Right cardiac atrium (tissue), 5 donors: ENCODE data around the gene MALAT1. TPM values are rescaled to one million over a fixed set of nuclear protein-coding genes. Genes with fewer than 3 reads are reported as not detected.

Experiments used
- ATAC-seq, 2 donors: fragments of 200-7000 bp; cut with Tn5 transposase; one replicate each; pipeline versions ENCODE4 v1.8.0 to v1.9.1; 2020; ENCODE audit warnings: moderate library complexity in 2 of 2, mild to moderate bottlenecking in 1 of 2
- DNase-seq, 3 donors: peaks; one replicate each; pipeline ENCODE4 v3.0.0-alpha.2; 2020
- H3K27ac ChIP-seq: one replicate; pipeline ENCODE4 v1.5.1; 2013; ENCODE audit warnings: mild to moderate bottlenecking, low read length, control low read depth, moderate library complexity
- H3K27me3 ChIP-seq: one replicate; pipeline ENCODE4 v1.6.1; 2013; ENCODE audit not compliant: control insufficient read depth, insufficient read depth
- H3K4me1 ChIP-seq: one replicate; pipeline ENCODE4 v1.6.1; 2013; ENCODE audit warnings: low read length; ENCODE audit not compliant: control insufficient read depth, insufficient read depth
- H3K4me3 ChIP-seq: one replicate; pipeline ENCODE4 v1.5.1; 2013; ENCODE audit warnings: low read length, control low read depth
- H3K9me3 ChIP-seq: one replicate; pipeline ENCODE4 v1.6.1; 2013; ENCODE audit warnings: low read length; ENCODE audit not compliant: control insufficient read depth
- WGBS: extraction: QIAGEN DNeasy Blood & Tissue Kit; methylation state at CpG from one replicate; pipeline ENCODE4 v1.1.7; 2013; 5-methylcytosine and 5-hydroxymethylcytosine counted together
- intact Hi-C, 4 donors: fragments of 100-400 bp; cut with DNase I; formaldehyde crosslinking; loops; one replicate each; pipeline versions ENCODE4 v1.11.0 to v1.14.0; 2022 to 2023
- polyA plus RNA-seq: library from polyadenylated mRNA; stranded (reverse); fragments of 200-250 nt; gene quantifications from one replicate; pipeline ENCODE4 v1.2.3, GENCODE V29; 2013
- total RNA-seq, 4 donors: library from RNA; stranded (reverse); fragmentation: NEBNext Ultra II Directional; extraction: Animal tissue kit (Norgen Biotek cat#: 25700); gene quantifications; one replicate each; pipeline ENCODE4 v1.2.1, GENCODE V29; 2021
- donor health status: healthy with polysubstance abuse.
- donor health status: DM: no; HTN: yes; CAD: no.
- donor health status: DM: no; HTN: no; CAD: no.
- donor health status: DM: no; HTN: yes; CAD: no; lungs with severe emphysema.
- donor health status: DM: yes; HTN: yes; CAD: no.

Gene MALAT1
- total and polyA plus RNA-seq, 5 donors: 1,948 to 5,353 (median 4,935) TPM

- ATAC-seq (no peak), DNase-seq (peak; percentile 46 to 71 (median 69))
- Histone ChIP-seq H3K27me3 (no peaks in the 10 kb centered on the region), H3K4me1 (peaks cover 4% of the 10 kb centered on the region), H3K4me3 (peak overlapping the region; percentile 95), H3K27ac (peak overlapping the region; percentile 100), H3K9me3 (no peaks in the 10 kb centered on the region)
- intact Hi-C loops: loop anchor here in 1 of 4 donors (5.0 kb wide), 1 partner anchor 73 kb away; no protein-coding TSS in a partner anchor
- WGBS: under 1% methylated on average over 20 of the region's 20 CpGs
Observed at GRCh38 chr11:65500387-65501185, 1.7 kb downstream of the MALAT1 start.

GRCh38 chr11:65501186-65501471 is 2.3 kb downstream of the MALAT1 start:
- intact Hi-C loops: loop anchor here in 1 of 4 donors (5.0 kb wide), 1 partner anchor 74 kb away; no protein-coding TSS in a partner anchor
- Histone ChIP-seq H3K4me3 (peak overlapping the region; percentile 95), H3K27me3 (no peaks in the 10 kb centered on the region), H3K4me1 (peaks cover 4% of the 10 kb centered on the region), H3K27ac (peak overlapping the region; percentile 75), H3K9me3 (no peaks in the 10 kb centered on the region)
- no peak for ATAC-seq
- under 1% methylated on average over 2 of the region's 2 CpGs for WGBS
- no peak for DNase-seq

- Histone ChIP-seq H3K9me3 (no peaks in the 10 kb centered on the region), H3K4me1 (peaks cover 2% of the 10 kb centered on the region), H3K27me3 (no peaks in the 10 kb centered on the region), H3K27ac (peak overlapping the region; percentile 75), H3K4me3 (peak overlapping the region; percentile 95)
- intact Hi-C loops: loop anchor here in 1 of 4 donors (5.0 kb wide), 1 partner anchor 74 kb away; no protein-coding TSS in a partner anchor
- DNase-seq (peak in 1 of 3 donors; percentile 4), ATAC-seq (no peak)
- 0% methylated on average over 3 of the region's 3 CpGs for WGBS
Observed at GRCh38 chr11:65501472-65502273, 2.8 kb downstream of the MALAT1 start.

- Histone ChIP-seq H3K27ac (no peak overlapping the region), H3K4me1 (no peaks in the 10 kb centered on the region), H3K9me3 (no peaks in the 10 kb centered on the region), H3K27me3 (no peaks in the 10 kb centered on the region), H3K4me3 (peak overlapping the region; percentile 95)
- DNase-seq (no peak), ATAC-seq (no peak)
- intact Hi-C loops: loop anchor here in 1 of 4 donors (5.0 kb wide), 1 partner anchor 75 kb away; no protein-coding TSS in a partner anchor
Observed at GRCh38 chr11:65502274-65502554, 3.4 kb downstream of the MALAT1 start.

- WGBS: under 1% methylated on average over 6 of the region's 6 CpGs
- intact Hi-C loops: loop anchor here in 1 of 4 donors (5.0 kb wide), 1 partner anchor 75 kb away; no protein-coding TSS in a partner anchor
- H3K9me3 ChIP-seq: no peaks in the 10 kb centered on the region
- H3K4me1 ChIP-seq: no peaks in the 10 kb centered on the region
- H3K27ac ChIP-seq: no peak overlapping the region
- no peaks in the 10 kb centered on the region for H3K27me3 ChIP-seq
- DNase-seq (peak in 1 of 3 donors; percentile 4), ATAC-seq (no peak)
- peak overlapping the region; percentile 95 for H3K4me3 ChIP-seq
Observed at GRCh38 chr11:65502555-65503367, 3.9 kb downstream of the MALAT1 start.

- 0% methylated on average over 3 of the region's 3 CpGs for whole genome bisulfite sequencing
- DNase-seq (no peak), ATAC-seq (no peak)
- H3K4me1 ChIP-seq: no peaks in the 10 kb centered on the region
- no peaks in the 10 kb centered on the region for H3K27me3 ChIP-seq
- H3K4me3 ChIP-seq: peak overlapping the region; percentile 95
- intact Hi-C loops: loop anchor here in 1 of 4 donors (5.0 kb wide), 1 partner anchor 76 kb away; no protein-coding TSS in a partner anchor
- no peaks in the 10 kb centered on the region for H3K9me3 ChIP-seq
- no peak overlapping the region for H3K27ac ChIP-seq
Observed at GRCh38 chr11:65503368-65503948, 4.6 kb downstream of the MALAT1 start.

DNA sequence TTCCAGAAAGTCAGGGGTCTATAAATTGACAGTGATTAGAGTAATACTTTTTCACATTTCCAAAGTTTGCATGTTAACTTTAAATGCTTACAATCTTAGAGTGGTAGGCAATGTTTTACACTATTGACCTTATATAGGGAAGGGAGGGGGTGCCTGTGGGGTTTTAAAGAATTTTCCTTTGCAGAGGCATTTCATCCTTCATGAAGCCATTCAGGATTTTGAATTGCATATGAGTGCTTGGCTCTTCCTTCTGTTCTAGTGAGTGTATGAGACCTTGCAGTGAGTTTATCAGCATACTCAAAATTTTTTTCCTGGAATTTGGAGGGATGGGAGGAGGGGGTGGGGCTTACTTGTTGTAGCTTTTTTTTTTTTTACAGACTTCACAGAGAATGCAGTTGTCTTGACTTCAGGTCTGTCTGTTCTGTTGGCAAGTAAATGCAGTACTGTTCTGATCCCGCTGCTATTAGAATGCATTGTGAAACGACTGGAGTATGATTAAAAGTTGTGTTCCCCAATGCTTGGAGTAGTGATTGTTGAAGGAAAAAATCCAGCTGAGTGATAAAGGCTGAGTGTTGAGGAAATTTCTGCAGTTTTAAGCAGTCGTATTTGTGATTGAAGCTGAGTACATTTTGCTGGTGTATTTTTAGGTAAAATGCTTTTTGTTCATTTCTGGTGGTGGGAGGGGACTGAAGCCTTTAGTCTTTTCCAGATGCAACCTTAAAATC is 5.3 kb downstream of the MALAT1 start:
- DNase-seq (no peak), ATAC-seq (no peak)
- intact Hi-C loops: loop anchor here in 1 of 4 donors (5.0 kb wide), 1 partner anchor 77 kb away; no protein-coding TSS in a partner anchor
- H3K27ac ChIP-seq: peak overlapping the region; percentile 71
- no peaks in the 10 kb centered on the region for H3K4me1 ChIP-seq
- no peaks in the 10 kb centered on the region for H3K9me3 ChIP-seq
- WGBS: 0% methylated on average over 3 of the region's 3 CpGs
- no peaks in the 10 kb centered on the region for H3K27me3 ChIP-seq
- H3K4me3 ChIP-seq: peak overlapping the region; percentile 95

DNA sequence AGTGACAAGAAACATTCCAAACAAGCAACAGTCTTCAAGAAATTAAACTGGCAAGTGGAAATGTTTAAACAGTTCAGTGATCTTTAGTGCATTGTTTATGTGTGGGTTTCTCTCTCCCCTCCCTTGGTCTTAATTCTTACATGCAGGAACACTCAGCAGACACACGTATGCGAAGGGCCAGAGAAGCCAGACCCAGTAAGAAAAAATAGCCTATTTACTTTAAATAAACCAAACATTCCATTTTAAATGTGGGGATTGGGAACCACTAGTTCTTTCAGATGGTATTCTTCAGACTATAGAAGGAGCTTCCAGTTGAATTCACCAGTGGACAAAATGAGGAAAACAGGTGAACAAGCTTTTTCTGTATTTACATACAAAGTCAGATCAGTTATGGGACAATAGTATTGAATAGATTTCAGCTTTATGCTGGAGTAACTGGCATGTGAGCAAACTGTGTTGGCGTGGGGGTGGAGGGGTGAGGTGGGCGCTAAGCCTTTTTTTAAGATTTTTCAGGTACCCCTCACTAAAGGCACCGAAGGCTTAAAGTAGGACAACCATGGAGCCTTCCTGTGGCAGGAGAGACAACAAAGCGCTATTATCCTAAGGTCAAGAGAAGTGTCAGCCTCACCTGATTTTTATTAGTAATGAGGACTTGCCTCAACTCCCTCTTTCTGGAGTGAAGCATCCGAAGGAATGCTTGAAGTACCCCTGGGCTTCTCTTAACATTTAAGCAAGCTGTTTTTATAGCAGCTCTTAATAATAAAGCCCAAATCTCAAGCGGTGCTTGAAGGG is 6.0 kb downstream of the MALAT1 start:
- no peaks in the 10 kb centered on the region for H3K4me1 ChIP-seq
- intact Hi-C loops: loop anchor here in 3 of 4 donors (5.0 kb wide), 3 partner anchors 33 to 88 kb away; no protein-coding TSS in a partner anchor
- H3K27ac ChIP-seq: peak overlapping the region; percentile 87
- DNase-seq (no peak), ATAC-seq (no peak)
- 4% methylated on average over 8 of the region's 8 CpGs for WGBS
- no peaks in the 10 kb centered on the region for H3K9me3 ChIP-seq
- H3K4me3 ChIP-seq: peak overlapping the region; percentile 95
- no peaks in the 10 kb centered on the region for H3K27me3 ChIP-seq

DNA sequence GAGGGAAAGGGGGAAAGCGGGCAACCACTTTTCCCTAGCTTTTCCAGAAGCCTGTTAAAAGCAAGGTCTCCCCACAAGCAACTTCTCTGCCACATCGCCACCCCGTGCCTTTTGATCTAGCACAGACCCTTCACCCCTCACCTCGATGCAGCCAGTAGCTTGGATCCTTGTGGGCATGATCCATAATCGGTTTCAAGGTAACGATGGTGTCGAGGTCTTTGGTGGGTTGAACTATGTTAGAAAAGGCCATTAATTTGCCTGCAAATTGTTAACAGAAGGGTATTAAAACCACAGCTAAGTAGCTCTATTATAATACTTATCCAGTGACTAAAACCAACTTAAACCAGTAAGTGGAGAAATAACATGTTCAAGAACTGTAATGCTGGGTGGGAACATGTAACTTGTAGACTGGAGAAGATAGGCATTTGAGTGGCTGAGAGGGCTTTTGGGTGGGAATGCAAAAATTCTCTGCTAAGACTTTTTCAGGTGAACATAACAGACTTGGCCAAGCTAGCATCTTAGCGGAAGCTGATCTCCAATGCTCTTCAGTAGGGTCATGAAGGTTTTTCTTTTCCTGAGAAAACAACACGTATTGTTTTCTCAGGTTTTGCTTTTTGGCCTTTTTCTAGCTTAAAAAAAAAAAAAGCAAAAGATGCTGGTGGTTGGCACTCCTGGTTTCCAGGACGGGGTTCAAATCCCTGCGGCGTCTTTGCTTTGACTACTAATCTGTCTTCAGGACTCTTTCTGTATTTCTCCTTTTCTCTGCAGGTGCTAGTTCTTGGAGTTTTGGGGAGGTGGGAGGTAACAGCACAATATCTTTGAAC is 6.8 kb downstream of the MALAT1 start:
- DNase-seq: peak in 1 of 3 donors; percentile 12
- intact Hi-C loops: loop anchor here in 2 of 4 donors (5.0 kb wide), 2 partner anchors 33 to 88 kb away; no protein-coding TSS in a partner anchor
- Histone ChIP-seq H3K27ac (peak overlapping the region; percentile 87), H3K4me3 (peak overlapping the region; percentile 95), H3K4me1 (no peaks in the 10 kb centered on the region), H3K27me3 (no peaks in the 10 kb centered on the region), H3K9me3 (no peaks in the 10 kb centered on the region)
- 14% methylated on average over 12 of the region's 12 CpGs for WGBS
- ATAC-seq: no peak
